Measurements from ENCODE around the gene MCOLN3.
"Not testable (repeated sequence)": the region's sequence is repeated elsewhere in the genome, so short reads cannot be mapped to it uniquely, and the experiment has no call there.

The MCOLN3 gene

DNA sequence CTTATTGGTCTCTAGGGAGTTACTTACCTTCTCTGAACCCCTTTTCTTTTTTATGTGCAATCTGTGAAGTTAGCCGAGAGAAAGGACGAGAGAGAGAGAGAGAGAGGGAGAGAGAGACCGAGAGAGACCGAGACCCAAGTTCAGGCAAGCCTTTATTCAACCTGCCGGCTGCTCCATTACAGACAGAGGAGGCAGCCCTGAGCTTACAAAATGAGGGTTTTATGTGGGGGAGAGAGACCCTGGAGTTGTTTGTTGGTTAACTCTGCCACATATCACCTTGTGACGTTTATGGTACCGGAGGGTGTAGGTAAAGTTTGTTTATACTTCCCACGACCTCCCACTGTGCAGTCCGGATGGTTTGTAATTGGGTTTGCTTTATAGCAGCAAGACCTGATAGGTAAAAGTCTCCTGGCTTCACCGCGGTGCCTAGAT is 1.5 kb upstream of the MCOLN3 start:
- no peak for DNase-seq (ENCODE audit: low read depth in 2 of 2)

DNA sequence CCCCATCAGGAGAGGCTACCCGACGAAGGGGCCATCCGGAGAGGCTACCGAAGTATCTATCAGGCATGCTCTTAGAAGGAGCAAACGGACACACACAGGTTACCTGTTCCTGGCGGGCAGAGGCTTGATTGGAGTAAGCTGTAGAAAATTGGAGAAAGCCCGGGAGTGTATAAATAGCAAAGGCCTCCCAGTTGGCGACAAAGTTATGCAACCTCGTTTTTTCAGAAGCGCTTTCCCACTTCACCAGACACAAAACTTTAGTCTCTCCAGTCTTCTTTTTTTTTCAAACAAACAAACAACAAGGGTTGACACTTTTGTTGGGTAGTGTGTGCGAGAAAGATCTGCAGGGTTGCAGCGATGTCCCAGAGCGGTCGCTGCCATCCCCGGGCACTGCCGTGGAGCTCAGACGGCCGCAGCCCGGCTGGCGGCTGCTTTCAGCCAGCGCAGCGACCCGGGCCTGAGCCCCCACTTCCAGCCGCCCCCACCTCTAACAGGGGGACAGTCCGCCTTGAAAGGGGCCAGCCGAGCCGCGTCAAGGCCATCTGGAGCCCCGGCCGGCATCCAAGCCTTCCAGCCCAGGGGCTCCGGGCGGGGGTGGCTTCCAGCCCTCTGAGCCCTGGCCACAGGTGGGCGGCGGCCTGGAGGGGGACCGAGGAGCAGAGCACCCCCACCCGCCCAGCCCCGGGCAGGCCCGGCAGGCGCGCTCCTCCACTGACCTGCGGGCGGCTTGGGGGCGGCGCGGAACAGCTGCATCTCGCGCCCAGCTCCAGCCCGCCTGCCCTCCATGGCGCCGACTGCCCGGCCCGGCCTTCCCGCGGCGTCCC is 616 bp downstream of the MCOLN3 start:
- DNase-seq (ENCODE audit: low read depth in 2 of 2) = no peak

DNA sequence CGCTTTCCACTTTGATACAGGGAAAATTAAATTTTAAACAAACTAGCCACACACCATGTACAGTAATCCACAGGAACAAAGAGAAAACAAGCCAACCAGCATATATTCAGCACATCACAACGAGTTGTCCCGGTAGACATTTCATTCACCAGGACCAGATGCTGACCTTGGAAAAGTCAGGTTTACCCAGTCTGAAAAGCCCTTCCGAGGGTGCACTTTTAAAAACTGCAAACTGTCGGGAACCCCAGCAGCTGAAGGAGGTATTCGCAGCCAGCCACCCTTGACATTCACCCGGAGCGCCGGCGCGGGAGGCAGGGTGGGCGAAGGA is 1.2 kb downstream of the MCOLN3 start:
- no peak for DNase-seq (ENCODE audit: low read depth in 2 of 2)

DNA sequence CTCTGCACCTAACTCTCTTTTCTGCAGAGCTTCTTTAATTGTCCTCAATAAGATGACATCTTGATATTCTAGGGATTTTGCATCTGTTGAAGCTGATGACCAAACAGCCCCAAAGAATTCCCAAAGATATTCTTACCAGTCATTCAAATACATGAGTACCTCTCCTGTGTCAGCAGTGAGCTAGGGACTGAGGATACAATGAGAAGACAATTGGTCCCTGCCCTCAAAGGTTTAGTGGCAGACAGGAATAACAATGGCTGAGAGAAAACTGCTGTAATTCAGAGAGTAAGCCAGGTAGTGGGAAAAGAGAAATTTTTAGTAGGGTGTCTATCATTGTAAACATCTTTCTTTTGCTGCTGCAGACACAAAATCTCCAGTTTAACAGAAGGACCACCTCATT is 5.9 kb downstream of the MCOLN3 start:
- no peak for DNase-seq (ENCODE audit: low read depth in 2 of 2)

DNA sequence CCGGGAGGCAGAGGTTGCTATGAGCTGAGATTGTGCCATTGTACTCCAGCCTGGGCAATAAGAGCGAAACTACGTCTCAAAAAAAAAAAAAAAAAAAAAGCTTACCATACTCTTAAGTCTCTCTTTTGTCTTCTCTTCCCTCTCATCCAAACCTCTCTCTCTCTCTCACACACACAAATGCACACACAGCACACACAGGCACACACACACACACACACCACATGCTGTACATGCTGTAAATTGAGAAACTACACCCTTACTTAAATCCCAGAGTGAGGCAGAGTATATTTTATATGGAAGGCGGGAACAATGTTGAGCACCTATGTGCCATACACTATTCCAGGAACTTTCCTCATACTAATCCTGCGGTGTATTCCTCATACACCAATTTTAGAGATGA is 6.5 kb downstream of the MCOLN3 start:
- no peak for DNase-seq (ENCODE audit: low read depth in 2 of 2)

DNA sequence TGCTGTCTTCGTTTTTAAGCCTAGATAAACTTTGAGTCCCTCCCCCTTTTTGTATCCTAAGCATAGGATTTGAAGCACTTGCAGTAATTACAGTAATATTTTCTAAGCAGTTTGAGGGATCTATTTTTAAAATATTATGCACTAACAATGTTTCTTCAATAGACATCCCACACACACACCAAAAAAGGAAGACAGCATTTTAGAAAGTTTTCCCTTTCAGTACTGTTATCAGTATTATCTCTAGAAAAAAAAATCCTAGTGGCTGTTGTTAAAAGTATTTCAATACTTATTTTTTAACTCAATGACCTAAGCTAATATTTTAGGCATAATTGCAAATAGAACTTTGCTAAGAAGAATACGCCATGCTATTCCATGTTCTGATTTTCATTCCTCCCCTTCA is 15.1 kb downstream of the MCOLN3 start:
- no peak for DNase-seq (ENCODE audit: low read depth in 2 of 2)

DNA sequence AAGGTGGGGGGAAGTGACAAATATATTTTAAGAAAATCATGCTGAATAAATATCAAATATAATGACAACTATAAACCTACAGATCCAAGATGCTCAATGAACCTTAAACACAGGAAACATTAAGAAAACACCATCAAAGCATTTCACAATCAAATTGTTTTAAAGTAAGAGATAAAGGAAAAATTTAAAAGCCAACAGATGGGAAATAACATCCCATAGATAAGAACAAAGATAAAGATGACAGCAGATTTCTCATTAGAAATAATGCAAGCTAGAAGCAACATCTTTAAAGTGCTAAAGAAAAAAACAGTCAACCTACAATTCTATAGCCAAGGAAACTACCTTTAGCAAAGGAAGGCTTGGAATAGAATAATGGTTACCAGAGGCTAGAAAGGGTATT is 17.8 kb downstream of the MCOLN3 start:
- no peak for DNase-seq (ENCODE audit: low read depth in 2 of 2)

DNA sequence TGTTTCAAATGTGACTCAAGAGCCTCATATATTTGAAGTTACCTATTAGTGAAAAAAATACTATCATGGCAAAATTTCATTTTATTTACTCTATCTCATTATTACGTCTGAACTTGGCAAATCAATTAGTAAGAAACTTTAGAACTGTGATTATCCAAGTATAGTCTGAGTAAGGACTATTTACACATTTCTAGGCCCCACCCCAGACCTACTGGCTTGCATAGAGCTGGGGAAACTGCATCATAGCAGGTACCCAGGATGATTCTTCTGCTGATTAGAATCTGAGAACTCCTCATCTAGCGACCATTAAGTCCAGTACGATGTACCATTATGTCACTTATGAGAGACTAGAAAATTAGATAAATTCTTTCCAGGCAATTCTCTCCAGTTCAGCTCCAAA is 20.1 kb downstream of the MCOLN3 start:
- DNase-seq (ENCODE audit: low read depth in 2 of 2) = no peak

DNA sequence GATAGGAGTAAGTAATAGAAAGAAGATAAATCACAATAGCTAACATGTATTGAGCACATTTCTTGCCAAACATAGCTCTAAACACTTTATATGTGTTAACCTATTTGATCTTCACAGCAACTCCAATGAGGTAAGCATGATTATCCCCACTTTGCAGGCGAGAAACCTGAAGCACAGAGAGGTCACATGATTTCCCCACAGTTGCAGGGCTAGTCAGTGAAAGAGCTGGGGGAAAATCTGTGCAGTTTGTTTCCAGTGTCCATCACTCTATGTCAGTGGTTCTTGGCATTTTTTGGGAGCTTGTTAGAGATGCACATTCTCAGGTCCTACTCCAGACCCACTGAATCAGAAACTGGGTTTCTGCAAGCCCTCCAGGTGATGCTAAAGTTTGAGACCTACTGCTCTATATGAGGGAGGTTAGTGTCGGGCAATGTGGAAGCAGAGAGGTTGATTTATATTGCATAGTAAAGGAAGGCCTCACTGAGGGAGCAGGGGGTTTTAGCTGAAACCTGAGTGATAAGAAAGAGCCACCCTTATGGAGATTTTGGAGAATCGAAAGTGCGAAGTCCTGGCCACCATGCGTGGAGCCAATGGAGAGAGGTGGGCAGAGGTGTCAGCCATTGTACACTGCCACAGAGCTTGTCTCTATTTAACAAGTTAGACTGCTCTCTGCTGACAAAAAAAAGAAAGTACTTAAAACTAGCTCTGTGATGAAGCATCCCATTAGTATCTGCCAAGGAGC is 20.9 kb downstream of the MCOLN3 start:
- DNase-seq (ENCODE audit: low read depth in 2 of 2) = no peak

DNA sequence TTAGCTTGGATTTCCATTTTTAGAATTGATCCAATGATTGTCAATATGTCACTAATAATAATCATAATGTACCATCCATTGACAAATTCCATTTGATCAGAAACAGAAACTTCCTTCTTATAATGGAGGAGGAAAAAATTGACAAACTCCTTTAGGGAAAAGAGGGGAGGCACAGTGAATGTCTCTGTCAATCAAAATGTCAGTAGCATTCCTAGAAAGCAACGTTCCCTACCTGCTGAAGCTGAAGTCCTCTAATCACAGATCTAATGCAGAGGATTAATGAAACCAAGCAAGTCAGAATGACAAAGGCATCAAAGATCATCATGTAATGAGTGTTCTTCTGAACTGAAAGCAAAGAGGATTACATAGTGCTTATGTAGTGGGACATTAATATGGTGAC is 22.4 kb downstream of the MCOLN3 start:
- DNase-seq (ENCODE audit: low read depth in 2 of 2) = no peak

DNA sequence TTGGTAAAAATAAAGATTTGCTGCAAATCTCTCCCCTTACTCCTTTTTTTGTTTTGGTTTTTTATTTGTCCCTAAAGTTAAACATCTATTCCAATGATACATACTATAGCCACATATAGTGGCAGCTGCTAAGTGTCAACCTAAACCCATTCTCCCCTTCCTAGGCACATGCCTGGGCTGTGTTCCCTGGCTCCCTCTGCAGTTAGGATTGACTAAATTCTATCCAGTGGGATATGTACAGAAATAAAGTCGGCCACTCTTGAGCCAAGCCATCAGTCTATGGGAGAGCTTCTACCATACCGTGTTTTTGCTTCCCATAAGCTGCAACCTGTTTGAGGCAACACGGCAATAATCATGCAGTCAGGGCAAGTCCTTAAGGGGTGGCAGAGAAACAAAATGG is 23.6 kb downstream of the MCOLN3 start:
- no peak for DNase-seq (ENCODE audit: low read depth in 2 of 2)

DNA sequence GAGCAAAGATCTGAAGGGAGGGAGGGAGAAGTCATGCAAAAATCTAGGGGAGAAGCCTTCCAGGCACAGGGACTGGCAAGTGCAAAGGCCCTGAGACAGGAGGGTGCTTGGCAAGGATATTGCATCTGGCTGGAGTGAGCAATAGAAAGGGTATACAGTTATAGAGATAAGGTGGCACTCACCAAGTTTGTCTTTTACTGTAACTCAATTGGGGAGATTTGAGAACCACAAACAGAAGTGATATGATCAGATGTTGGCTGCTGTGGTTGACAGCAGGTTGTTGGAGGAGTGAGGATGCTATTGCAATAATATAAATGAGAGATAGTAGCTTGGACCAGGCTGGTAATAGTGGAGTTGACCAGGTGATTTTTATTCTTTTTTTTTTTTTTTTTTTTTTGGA is 25.6 kb downstream of the MCOLN3 start:
- no peak for DNase-seq (ENCODE audit: low read depth in 2 of 2)

DNA sequence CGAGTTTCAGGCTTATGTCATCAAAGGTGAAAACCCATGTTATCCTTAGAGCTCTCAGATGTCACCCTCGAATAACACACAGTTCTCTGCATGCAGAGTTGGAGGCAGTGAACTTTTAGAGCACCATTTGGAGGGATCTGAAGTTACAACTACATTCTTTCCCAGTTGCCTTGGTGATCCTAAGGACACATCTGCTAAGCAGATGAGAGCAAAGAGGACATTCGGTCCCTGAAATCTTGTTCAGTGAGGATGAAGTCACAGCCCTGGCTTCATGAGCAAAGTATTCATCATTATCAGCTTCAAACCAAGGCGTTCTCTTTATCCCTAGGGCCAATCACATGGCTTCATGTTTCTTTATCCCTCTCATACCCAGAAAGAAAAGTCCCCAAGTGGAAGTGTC is 28.3 kb downstream of the MCOLN3 start:
- DNase-seq (ENCODE audit: low read depth in 2 of 2) = peak; percentile 51 to 55

DNA sequence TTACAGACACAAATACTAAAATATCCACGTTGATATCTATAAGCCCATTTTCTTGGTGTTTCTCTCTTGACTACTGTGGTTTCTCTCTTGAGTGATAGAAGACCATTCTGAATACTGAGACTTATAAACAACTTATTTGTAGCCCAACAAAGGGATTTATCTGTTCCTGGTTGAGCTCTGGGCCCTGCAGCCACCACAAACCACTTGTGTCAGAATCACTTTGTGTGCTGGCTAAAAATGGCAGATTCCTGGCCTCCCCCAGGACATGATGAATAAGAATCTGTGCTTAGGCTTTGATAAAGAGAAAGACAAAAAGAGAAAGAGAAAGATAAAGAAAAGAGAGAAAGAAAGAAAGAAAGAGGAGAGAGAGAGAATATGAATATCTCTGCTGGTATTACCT is 32.5 kb downstream of the MCOLN3 start:
- no peak for DNase-seq (ENCODE audit: low read depth in 2 of 2)

DNA sequence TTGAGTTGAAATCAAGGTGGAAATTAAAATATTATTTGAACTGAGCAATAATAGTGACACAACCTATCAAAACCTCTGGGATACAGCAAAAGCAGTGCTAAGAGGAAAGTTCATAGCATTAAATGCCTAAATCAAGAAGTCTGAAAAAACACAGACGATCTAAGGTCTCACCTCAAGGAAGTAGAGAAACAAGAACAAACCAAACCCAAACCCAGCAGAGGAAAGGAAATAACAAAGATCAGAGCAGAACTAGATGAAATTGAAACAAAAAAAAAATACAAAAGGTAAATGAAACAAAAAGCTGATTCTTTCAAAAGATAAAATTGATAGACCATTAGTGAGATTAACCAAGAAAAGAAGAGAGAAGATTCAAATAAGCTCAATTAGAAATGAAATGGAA is 42.7 kb downstream of the MCOLN3 start:
- not testable (repeated sequence) for DNase-seq (ENCODE audit: low read depth in 2 of 2)

DNA sequence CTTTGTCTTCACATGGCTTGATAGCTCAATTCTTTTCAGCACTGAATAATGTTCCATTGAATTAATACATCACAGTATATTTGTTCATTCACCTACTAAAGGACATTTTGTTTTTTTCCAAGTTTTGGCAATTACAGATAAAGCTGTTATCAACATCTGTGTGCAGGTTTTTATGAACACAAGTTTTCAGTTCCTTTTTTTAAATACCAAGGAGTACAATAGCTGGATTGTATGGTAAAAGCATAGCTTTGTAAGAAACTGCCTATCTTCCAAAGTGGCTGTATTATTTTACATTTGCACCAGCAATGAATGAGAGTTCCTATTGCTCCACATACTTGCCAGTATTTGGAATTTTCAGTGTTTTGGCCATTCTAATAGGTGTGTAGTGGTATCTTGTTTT is 46.6 kb downstream of the MCOLN3 start:
- DNase-seq (ENCODE audit: low read depth in 2 of 2) = no peak

DNA sequence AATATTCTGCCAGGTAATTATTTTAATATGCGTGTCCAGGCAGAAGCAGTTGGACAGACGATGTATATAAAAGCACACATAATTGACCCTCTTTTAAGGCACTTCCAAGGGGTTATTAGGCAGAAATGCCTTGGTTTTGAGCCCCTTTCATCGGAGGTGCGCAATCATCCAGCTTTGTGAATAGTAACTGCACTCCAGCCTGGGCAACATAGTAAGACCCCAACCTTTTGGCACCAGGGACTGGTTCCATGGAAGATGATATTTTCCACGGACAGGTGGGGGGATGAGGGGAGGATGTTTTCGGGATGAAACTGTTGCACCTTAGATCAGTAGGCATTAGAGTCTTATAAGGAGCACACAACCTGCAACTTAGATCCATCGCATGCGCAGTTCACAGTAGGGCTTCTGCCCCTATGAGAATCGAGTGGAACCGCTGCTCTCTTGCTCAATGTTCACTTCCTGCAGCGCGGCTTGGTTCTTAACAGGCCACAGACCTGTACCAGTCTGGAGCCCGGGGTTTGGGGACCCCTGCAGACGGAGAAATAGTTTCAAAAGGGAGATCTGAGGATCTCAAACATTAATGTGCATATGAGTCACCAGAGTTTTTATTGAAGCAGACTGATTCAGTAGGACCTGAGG is 49.5 kb downstream of the MCOLN3 start:
- DNase-seq (ENCODE audit: low read depth in 2 of 2) = no peak

DNA sequence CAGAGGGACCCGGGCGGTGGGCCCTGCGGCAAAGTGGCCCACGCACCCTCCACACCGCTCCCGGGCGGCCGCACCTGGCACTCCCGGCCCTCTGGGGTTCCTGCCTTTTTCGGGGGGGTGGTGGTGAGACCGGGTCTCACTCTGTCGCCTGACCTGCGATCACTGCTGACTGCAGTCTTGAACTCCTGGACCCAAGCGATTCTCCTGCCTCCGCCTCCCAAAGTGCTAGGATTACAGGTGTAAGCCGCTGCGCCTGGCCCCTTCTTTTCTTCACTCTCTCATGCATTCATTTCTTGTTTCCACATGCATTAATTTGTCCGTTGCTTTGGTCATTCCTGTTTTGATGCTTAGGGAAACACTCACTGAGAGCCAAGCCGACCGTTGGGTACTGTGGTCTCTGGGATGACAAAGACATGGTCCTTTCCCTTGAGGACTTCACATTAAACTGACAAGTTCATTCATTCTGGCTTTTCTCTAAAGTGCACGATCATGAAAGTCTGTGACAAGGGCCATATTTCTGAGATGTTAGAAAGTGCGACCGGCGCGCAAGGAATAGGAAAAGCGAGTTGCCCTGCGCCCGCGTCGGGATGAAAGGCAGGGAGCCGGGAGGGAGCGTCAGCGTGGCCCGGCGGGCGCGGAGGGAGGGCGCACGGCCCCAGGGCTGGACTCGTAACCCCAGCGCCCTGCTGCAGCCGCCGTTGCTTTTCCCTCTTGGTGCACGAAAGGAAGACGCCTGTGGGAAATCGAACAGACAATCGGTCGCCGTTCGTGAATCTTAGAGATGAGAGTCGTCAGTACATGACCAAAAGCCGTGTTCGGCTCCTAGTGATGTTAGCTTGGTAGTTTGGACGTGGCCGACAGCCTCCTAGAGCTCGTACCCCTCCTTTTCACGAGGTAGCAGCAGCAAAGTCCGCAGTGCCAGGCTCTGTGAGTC is 50.4 kb downstream of the MCOLN3 start:
- no peak for DNase-seq (ENCODE audit: low read depth in 2 of 2)

DNA sequence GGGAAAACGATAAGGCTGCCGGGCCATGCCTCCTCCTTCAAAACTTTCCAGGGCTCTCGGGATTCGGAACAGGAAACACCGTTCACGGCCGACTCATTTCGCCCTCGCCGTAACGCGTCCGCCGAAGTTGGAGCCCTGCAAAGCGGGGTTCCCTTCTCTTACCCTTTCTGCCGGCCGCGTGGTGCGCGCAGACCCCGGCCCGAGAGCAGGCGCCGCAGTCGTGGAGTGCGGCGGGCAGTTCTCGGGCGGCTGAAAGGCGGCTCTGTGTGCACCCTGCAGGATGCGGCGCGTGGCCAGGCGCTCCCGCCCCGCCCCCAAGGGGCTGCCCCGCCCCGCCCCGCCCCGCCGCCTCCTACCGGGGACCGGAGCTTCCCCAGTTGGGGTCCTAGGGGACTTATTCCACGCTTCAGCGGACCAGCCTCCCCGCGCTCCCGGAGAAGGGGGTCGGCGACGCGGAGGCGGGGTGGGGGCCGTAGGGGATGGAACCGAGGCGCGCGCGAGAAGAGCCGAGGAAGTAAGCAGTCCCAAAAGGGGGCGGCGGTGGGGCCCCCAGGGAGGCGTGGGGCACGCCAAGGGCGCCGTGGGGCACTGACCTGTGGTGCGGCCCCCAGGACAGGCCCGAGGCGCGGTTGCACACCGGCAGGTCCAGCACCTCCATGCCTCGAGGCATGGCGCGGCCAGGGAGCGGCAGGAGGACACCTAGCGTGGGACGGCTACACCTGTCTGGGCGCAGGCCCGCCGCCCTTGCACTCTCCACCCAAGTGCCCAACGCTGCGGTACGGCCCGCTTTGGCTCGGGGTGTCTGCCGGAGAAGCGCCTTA is 51.2 kb downstream of the MCOLN3 start, which contains the start of gene MCOLN2:
Gene MCOLN2 (minus strand): TSS at position 268 of the 821 bp plus-strand sequence. CDS start 241 bp downstream, at position 27.
- DNase-seq (ENCODE audit: low read depth in 2 of 2) = no peak

DNA sequence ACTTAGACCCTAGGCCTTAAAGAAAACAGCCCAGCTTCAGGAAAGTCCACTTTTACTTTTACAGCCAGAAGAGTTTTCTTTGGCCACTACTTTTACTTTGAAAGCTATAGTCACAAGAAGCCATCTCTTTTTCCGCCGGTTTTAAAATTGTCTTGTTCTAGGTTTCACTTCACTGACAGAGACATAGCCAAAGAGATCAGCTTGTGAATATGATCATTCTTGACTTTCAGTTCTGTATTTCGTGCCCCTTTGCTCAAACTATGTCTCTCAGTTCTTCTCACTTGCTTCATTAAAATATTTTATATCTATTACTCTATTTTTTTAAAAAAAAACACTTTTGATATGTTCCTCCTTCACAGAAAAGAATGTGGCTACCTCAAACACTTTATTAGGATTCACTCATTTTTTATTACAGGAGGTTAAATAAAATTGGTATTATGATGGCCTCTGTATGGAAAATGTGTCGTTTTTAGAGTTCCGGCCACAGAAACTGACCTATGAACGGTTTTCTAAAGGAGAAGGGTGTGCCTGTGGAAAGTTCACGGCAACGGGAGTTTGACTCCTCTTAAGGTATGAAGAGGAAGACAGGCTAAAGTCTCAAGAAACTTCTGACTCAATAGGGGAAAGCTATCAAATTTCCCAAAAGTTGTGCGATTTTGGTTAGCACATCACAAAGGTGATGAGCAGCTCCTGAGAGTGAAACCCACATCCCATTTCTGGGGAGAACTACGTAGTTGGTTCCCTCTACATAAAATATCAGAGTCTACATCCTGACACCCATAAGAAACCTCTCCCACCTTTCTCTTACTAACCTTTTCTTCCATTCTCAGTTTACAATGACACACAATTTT is 52.6 kb downstream of the MCOLN3 start:
- no peak for DNase-seq (ENCODE audit: low read depth in 2 of 2)

Data from fibroblast of skin of left quadriceps (primary cell).